Endothelial cell of umbilical vein (primary cell): ENCODE measurements around the gene TRAP1. TPM values are rescaled to one million over a fixed set of nuclear protein-coding genes. Genes with fewer than 3 reads are reported as not detected.

Source experiments
- BruUV-seq: library from RNA; stranded (reverse); fragments of 400-500 nt; replicated peaks from 2 replicates; lab custom pipeline; 2021; lab: Mats Ljungman, UMichigan
- CTCF ChIA-PET: fragments of 300-600, 350-600 bp; sonication (Branson Sonifier 250); formaldehyde crosslinking; loops from one replicate; lab custom pipeline; 2021; ENCODE audit warnings: antibody characterized with exemption, inconsistent platforms; lab: Charles Lee
- POLR2A ChIA-PET: fragments of 300-600, 350-600 bp; sonication (Branson Sonifier 250); formaldehyde crosslinking; loops from one replicate; lab custom pipeline; 2021; ENCODE audit warnings: antibody characterized with exemption, inconsistent platforms; lab: Charles Lee
- DNase-seq: peaks from one replicate; pipeline ENCODE4 v3.0.0-alpha.2; 2011; ENCODE audit warnings: low read depth, low spot score
- FAIRE-seq: peaks from 2 replicates; lab custom pipeline; 2011; peaks lifted over from hg19 to GRCh38; lab: Jason Lieb, UNC
- H2AFZ ChIP-seq: 2 replicates; pipeline ENCODE4 v1.6.0; 2012; ENCODE audit warnings: low read depth, low read length, control low read depth, inconsistent platforms
- H3K27ac ChIP-seq: 2 replicates; pipeline ENCODE4 v1.5.1; 2011; ENCODE audit warnings: low read depth, mild to moderate bottlenecking, control low read depth, low read length, moderate library complexity; ENCODE audit not compliant: insufficient read depth
- H3K27me3 ChIP-seq, 2 experiments: 2 replicates each; pipeline versions ENCODE4 v1.6.0 to v1.6.1; 2011; ENCODE audit warnings: low read length in 2 of 2, mixed read lengths in 1 of 2; ENCODE audit not compliant: control insufficient read depth in 2 of 2, insufficient read depth in 2 of 2
- H3K36me3 ChIP-seq, 2 experiments: 2 replicates in 1 of 2; 3 replicates in 1 of 2; pipeline ENCODE4 v1.5.1; 2011; ENCODE audit warnings: low read length in 2 of 2, mild to moderate bottlenecking in 1 of 2, moderate library complexity in 1 of 2; ENCODE audit not compliant: control insufficient read depth in 2 of 2, insufficient read depth in 2 of 2; ENCODE audit errors: extremely low read depth in 1 of 2
- H3K4me1 ChIP-seq: 3 replicates; pipeline ENCODE4 v1.5.1; 2011; ENCODE audit warnings: mild to moderate bottlenecking, low read length; ENCODE audit not compliant: control insufficient read depth, insufficient read depth; ENCODE audit errors: extremely low read depth
- H3K4me2 ChIP-seq: 2 replicates; pipeline ENCODE4 v1.6.1; 2011; ENCODE audit warnings: low read length, control low read depth, mixed read lengths; ENCODE audit not compliant: insufficient read depth
- H3K4me3 ChIP-seq, 3 experiments: fragments of 200-600 bp in 1 of 3; sonication (generic), shearing (Covaris generic) in 1 of 3; replicated peaks in 1 of 3; 2 replicates each; pipeline ENCODE4 v1.5.1; 2011 to 2016; ENCODE audit warnings: control low read depth in 3 of 3, low read length in 3 of 3, mild to moderate bottlenecking in 2 of 3, inconsistent platforms in 1 of 3, low read depth in 1 of 3, moderate library complexity in 1 of 3; ENCODE audit not compliant: insufficient read depth in 1 of 3
- H3K79me2 ChIP-seq: 2 replicates; pipeline ENCODE4 v1.6.0; 2012; ENCODE audit warnings: low read length, inconsistent platforms; ENCODE audit not compliant: control insufficient read depth, insufficient read depth
- H3K9ac ChIP-seq: replicated peaks from 2 replicates; pipeline ENCODE3; 2011; ENCODE audit warnings: low read length, control low read depth; ENCODE audit not compliant: insufficient read depth; ENCODE audit errors: extremely low read depth
- H3K9me1 ChIP-seq: replicated peaks from 3 replicates; pipeline ENCODE4 v1.6.0; 2011; ENCODE audit warnings: mild to moderate bottlenecking, low read length; ENCODE audit not compliant: control insufficient read depth, insufficient read depth; ENCODE audit errors: extremely low read depth
- H3K9me3 ChIP-seq: replicated peaks from 2 replicates; pipeline ENCODE4 v1.5.1; 2012; ENCODE audit warnings: low read length, inconsistent platforms; ENCODE audit not compliant: control insufficient read depth, insufficient read depth
- H4K20me1 ChIP-seq: replicated peaks from 2 replicates; pipeline ENCODE3; 2011; ENCODE audit warnings: mild to moderate bottlenecking, low read length; ENCODE audit not compliant: control insufficient read depth, insufficient read depth; ENCODE audit errors: extremely low read depth
- CTCF ChIP-seq, 2 donors: IDR thresholded peaks; 1 replicate in 1 of 2; 2 replicates in 1 of 2; pipeline ENCODE4 v1.5.1; 2011; ENCODE audit warnings: low read length in 2 of 2, mild to moderate bottlenecking in 2 of 2, moderate library complexity in 2 of 2, control low read depth in 1 of 2, inconsistent platforms in 1 of 2, low read depth in 1 of 2; ENCODE audit not compliant: insufficient read depth in 1 of 2; ENCODE audit errors: extremely low read depth in 1 of 2
- EZH2 ChIP-seq: IDR thresholded peaks from 2 replicates; pipeline ENCODE4 v1.6.1; 2012; ENCODE audit warnings: borderline replicate concordance, low read depth, mild to moderate bottlenecking, moderate library complexity, low read length, inconsistent platforms; ENCODE audit not compliant: severe bottlenecking
- FOS ChIP-seq: IDR thresholded peaks from 2 replicates; pipeline ENCODE4 v1.6.1; 2011; ENCODE audit warnings: mild to moderate bottlenecking, low read length, moderate library complexity, borderline replicate concordance; ENCODE audit not compliant: insufficient read depth
- GATA2 ChIP-seq: IDR thresholded peaks from 2 replicates; pipeline ENCODE4 v1.7.0; 2011; ENCODE audit warnings: low read depth, mild to moderate bottlenecking, moderate library complexity, mixed read lengths, low read length; ENCODE audit not compliant: insufficient read length, insufficient read depth
- JUN ChIP-seq: IDR thresholded peaks from 2 replicates; pipeline ENCODE4 v1.6.1; 2011; ENCODE audit warnings: borderline replicate concordance, low read depth; ENCODE audit not compliant: insufficient read length, insufficient read depth
- MYC ChIP-seq: IDR thresholded peaks from one replicate; pipeline ENCODE4 v1.6.1; 2011; ENCODE audit warnings: mild to moderate bottlenecking, low read depth, low read length
- POLR2A ChIP-seq: IDR thresholded peaks from 2 replicates; pipeline ENCODE4 v1.6.1; 2012; ENCODE audit warnings: low read depth, mild to moderate bottlenecking, control low read depth, low read length
- POLR2AphosphoS5 ChIP-seq: IDR thresholded peaks from 2 replicates; pipeline ENCODE4 v1.6.1; 2012; ENCODE audit warnings: low read depth, mild to moderate bottlenecking, control low read depth, low read length, moderate library complexity; ENCODE audit not compliant: insufficient read depth
- dilution Hi-C: fragments of 300-500 bp; cut with MboI; formaldehyde crosslinking; loops from one replicate; pipeline ENCODE4 v1.15.0; 2019; ENCODE audit warnings: low sequenced_read_pairs; ENCODE audit not compliant: extremely low pct_ligation_motif_present
- intact Hi-C: fragments of 100-400 bp; cut with micrococcal nuclease; formaldehyde crosslinking; loops from one replicate; pipeline ENCODE4 v1.10.0; 2022
- polyA plus RNA-seq, 4 experiments: library from polyadenylated mRNA; depleted of rRNA in 3 of 4; stranded (reverse) in 3 of 4; unstranded in 1 of 4; fragments of >200 nt; gene quantifications; 2 replicates each; pipeline versions ENCODE4 v1.2.1 to v1.2.3, GENCODE V29; 2011 to 2012; ENCODE audit warnings: missing spikeins in 1 of 4
- total RNA-seq: library from RNA; stranded (reverse); gene quantifications from 2 replicates; pipeline ENCODE4 v1.2.3, GENCODE V29; 2021
- TF ChIP-seq, protein P1 (sequence below): IDR thresholded peaks from 2 replicates; pipeline ENCODE4 v1.6.1; 2011; ENCODE audit not compliant: insufficient read depth, insufficient read length

The TRAP1 gene
- total and polyA plus RNA-seq, 2 donors (not counting 3 experiments of a cell fraction or from before 2014, with no cell fraction given), result 95.6 to 102 TPM

DNA sequence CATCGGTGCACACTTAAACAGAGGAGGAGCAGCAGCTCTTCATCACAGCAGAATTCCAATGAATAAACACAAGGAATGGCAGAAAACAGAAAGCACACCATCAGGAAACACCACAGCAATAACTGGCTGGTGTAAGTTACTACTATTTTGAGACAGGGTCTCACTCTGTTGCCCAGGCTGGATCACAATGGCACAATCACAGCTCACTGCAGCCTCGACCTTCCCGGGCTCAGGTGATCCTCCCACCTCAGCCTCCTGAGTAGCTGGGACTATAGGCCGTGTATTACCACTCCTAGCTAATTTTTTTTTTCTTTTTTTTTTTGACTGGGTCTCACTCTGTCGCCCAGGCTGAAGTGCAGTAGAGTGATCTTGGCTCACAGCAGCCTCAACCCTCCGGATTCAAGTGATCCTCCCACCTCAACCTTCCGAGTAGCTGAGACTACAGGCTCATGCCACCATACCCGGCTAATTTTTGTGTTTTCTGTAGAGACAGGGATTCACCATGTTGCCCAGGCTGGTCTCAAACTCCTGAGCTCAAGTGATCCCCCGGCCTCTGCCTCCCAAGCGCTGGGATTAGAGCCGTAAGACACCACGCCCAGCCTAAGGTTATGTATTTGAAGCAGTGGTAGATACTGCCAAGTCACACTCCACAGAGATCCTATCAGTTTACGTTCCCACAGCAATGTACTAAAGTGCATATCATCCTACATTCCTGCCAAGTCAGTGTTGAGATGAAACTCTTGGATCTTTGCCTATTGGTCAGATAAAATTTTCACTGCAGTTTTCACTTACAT, 20.7 kb downstream of the TRAP1 start:
- TF ChIP-seq POLR2A (no peak), POLR2AphosphoS5 (no peak), EZH2 (no peak), MYC (no peak), JUN (no peak), GATA2 (no peak), CTCF (IDR thresholded peaks at IDR 0.05; ENCODE audit: extremely low read depth in 1 of 2, insufficient read depth in 1 of 2, low read depth in 1 of 2, low read length in 2 of 2) (no peak), FOS (no peak)
- TF ChIP-seq, protein P1, sequence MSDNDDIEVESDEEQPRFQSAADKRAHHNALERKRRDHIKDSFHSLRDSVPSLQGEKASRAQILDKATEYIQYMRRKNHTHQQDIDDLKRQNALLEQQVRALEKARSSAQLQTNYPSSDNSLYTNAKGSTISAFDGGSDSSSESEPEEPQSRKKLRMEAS, result no peak
- BruUV-seq, result no TSS peak
- Histone ChIP-seq H3K9ac (no peak overlapping the region), H3K27me3 (no peaks in the 10 kb centered on the region), H3K4me3 (no peak overlapping the region), H3K4me2 (no peak overlapping the region), H4K20me1 (no peaks in the 10 kb centered on the region), H3K9me3 (no peaks in the 10 kb centered on the region), H3K4me1 (no peaks in the 10 kb centered on the region), H3K79me2 (peaks cover 2% of the 10 kb centered on the region), H3K9me1 (no peaks in the 10 kb centered on the region), H3K27ac (no peak overlapping the region), H3K36me3 (no peaks in the 10 kb centered on the region), H2AFZ (no peak overlapping the region)
- dilution Hi-C loops (no loop called here), intact Hi-C loops (no loop called here)
- FAIRE-seq (no peak), DNase-seq (no peak)
- CTCF ChIA-PET, result interaction anchor here (1.3 kb wide), 1 partner anchor 10 kb away, joined by 3 read pairs; no protein-coding TSS in a partner anchor
- POLR2A ChIA-PET, result no interaction called here
